WTC11 (cell line): Measurements from ENCODE around the gene OXNAD1. TPM values are rescaled to one million over a fixed set of nuclear protein-coding genes. Genes with fewer than 3 reads are reported as not detected.
A peak's percentile ranks its signal among the peaks of the same experiment; 100 is the strongest.

Experiments
- ATAC-seq: fragments of 200-7000 bp; cut with Tn5 transposase; 2 replicates; pipeline ENCODE4 v1.10.0; 2021; ENCODE audit warnings: mild to moderate bottlenecking, moderate library complexity
- CTCF ChIA-PET: fragments of 300-600 bp; sonication (Branson Sonifier 250); formaldehyde crosslinking; loops from one replicate; lab custom pipeline; 2021; ENCODE audit warnings: antibody characterized with exemption; lab: Charles Lee
- POLR2A ChIA-PET: fragments of 350-600 bp; sonication (Branson Sonifier 250); formaldehyde crosslinking; loops from one replicate; lab custom pipeline; 2021; ENCODE audit warnings: antibody characterized with exemption; lab: Charles Lee
- DNase-seq: peaks from one replicate; pipeline ENCODE4 v3.0.0; 2021; ENCODE audit warnings: low spot score
- H3K27ac Mint-ChIP-seq: 2 replicates; pipeline ENCODE4 v1.8.0; 2021; ENCODE audit warnings: mixed read lengths
- H3K27me3 Mint-ChIP-seq: 2 replicates; pipeline ENCODE4 v1.8.0; 2021; ENCODE audit warnings: low read depth, mild to moderate bottlenecking, moderate library complexity, mixed read lengths
- H3K36me3 Mint-ChIP-seq: 2 replicates; pipeline ENCODE4 v1.8.0; 2021; ENCODE audit warnings: mixed read lengths
- H3K4me1 Mint-ChIP-seq: 2 replicates; pipeline ENCODE4 v1.8.0; 2022; ENCODE audit warnings: mixed read lengths
- H3K4me3 Mint-ChIP-seq: 2 replicates; pipeline ENCODE4 v1.8.0; 2021; ENCODE audit warnings: mild to moderate bottlenecking, moderate library complexity, mixed read lengths
- H3K9me3 Mint-ChIP-seq: 2 replicates; pipeline ENCODE4 v1.8.0; 2021; ENCODE audit warnings: mixed read lengths
- CBFB ChIP-seq: sonication (generic); formaldehyde crosslinking; IDR thresholded peaks from 2 replicates; pipeline ENCODE4 v1.8.1; 2022; ENCODE audit warnings: mild to moderate bottlenecking, low read depth, missing genetic modification reagents
- E2F4 ChIP-seq: sonication (generic); formaldehyde crosslinking; IDR thresholded peaks from 2 replicates; pipeline ENCODE4 v1.8.1; 2022; ENCODE audit warnings: low read depth, mild to moderate bottlenecking, moderate library complexity, missing genetic modification reagents, borderline replicate concordance
- EMX1 ChIP-seq: fragments of 250-450 bp; sonication (Bioruptor Pico); IDR thresholded peaks from 2 replicates; pipeline ENCODE4 v1.8.0; 2021; ENCODE audit warnings: mild to moderate bottlenecking
- ESRRA ChIP-seq: sonication (generic); formaldehyde crosslinking; IDR thresholded peaks from 2 replicates; pipeline ENCODE4 v1.8.1; 2022; ENCODE audit warnings: mild to moderate bottlenecking, missing genetic modification reagents, borderline replicate concordance
- FOXK1 ChIP-seq: sonication (generic); formaldehyde crosslinking; IDR thresholded peaks from 2 replicates; pipeline ENCODE4 v1.8.0; 2022; ENCODE audit warnings: mild to moderate bottlenecking, moderate library complexity, missing genetic modification reagents
- GRHL2 ChIP-seq: fragments of 250-450 bp; sonication (Bioruptor Pico); IDR thresholded peaks from 2 replicates; pipeline ENCODE4 v1.8.0; 2022; ENCODE audit warnings: mild to moderate bottlenecking, moderate library complexity; ENCODE audit not compliant: insufficient replicate concordance, severe bottlenecking
- GTF2I ChIP-seq: fragments of 250-450 bp; sonication (Bioruptor Pico); conservative IDR thresholded peaks from 2 replicates; pipeline ENCODE4 v1.4.0; 2021; ENCODE audit warnings: mild to moderate bottlenecking
- JAZF1 ChIP-seq: fragments of 250-450 bp; sonication (Bioruptor Pico); IDR thresholded peaks from 2 replicates; pipeline ENCODE4 v1.9.0; 2021; ENCODE audit warnings: moderate library complexity, mild to moderate bottlenecking, inconsistent platforms
- NFATC4 ChIP-seq: fragments of 250-450 bp; sonication (Bioruptor Pico); IDR thresholded peaks from 2 replicates; pipeline ENCODE4 v1.9.0; 2021; ENCODE audit warnings: mild to moderate bottlenecking
- SMAD3 ChIP-seq: sonication (generic); formaldehyde crosslinking; IDR thresholded peaks from 2 replicates; pipeline ENCODE4 v1.8.0; 2022; ENCODE audit warnings: missing genetic modification reagents, mild to moderate bottlenecking, borderline replicate concordance
- SMAD4 ChIP-seq: sonication (generic); formaldehyde crosslinking; IDR thresholded peaks from 2 replicates; pipeline ENCODE4 v1.8.0; 2022; ENCODE audit warnings: mild to moderate bottlenecking, missing genetic modification reagents
- SOX15 ChIP-seq: fragments of 250-450 bp; sonication (Bioruptor Pico); IDR thresholded peaks from 2 replicates; pipeline ENCODE4 v1.9.0; 2021; ENCODE audit warnings: mild to moderate bottlenecking
- SP1 ChIP-seq: sonication (generic); formaldehyde crosslinking; conservative IDR thresholded peaks from 2 replicates; pipeline ENCODE4 v1.8.1; 2022; ENCODE audit warnings: missing genetic modification reagents
- TP53 ChIP-seq: sonication (generic); formaldehyde crosslinking; IDR thresholded peaks from 2 replicates; pipeline ENCODE4 v1.8.1; 2023; ENCODE audit warnings: mild to moderate bottlenecking, missing genetic modification reagents
- ZBTB43 ChIP-seq: sonication (generic); formaldehyde crosslinking; IDR thresholded peaks from 2 replicates; pipeline ENCODE4 v1.8.1; 2023; ENCODE audit warnings: mild to moderate bottlenecking, missing genetic modification reagents
- ZMAT4 ChIP-seq: fragments of 250-450 bp; sonication (Bioruptor Pico); IDR thresholded peaks from 2 replicates; pipeline ENCODE4 v1.9.0; 2021; ENCODE audit warnings: mild to moderate bottlenecking
- ZNF232 ChIP-seq: sonication (generic); formaldehyde crosslinking; IDR thresholded peaks from 2 replicates; pipeline ENCODE4 v1.8.0; 2022; ENCODE audit warnings: mild to moderate bottlenecking, missing genetic modification reagents
- ZNF263 ChIP-seq: sonication (generic); formaldehyde crosslinking; IDR thresholded peaks from 2 replicates; pipeline ENCODE4 v1.8.1; 2022; ENCODE audit warnings: low read depth, mild to moderate bottlenecking, moderate library complexity, missing genetic modification reagents
- ZNF671 ChIP-seq: fragments of 250-450 bp; sonication (Bioruptor Pico); IDR thresholded peaks from 2 replicates; pipeline ENCODE4 v1.8.0; 2021; ENCODE audit warnings: mild to moderate bottlenecking
- total RNA-seq: library from RNA; stranded (reverse); gene quantifications from 3 replicates; pipeline ENCODE4 v1.2.3, GENCODE V29; 2021
- TF ChIP-seq, protein P1 (sequence below): sonication (generic); formaldehyde crosslinking; IDR thresholded peaks from 2 replicates; pipeline ENCODE4 v1.8.1; 2022; ENCODE audit warnings: mild to moderate bottlenecking, moderate library complexity, missing genetic modification reagents
- TF ChIP-seq, protein P2 (sequence below): sonication (generic); formaldehyde crosslinking; IDR thresholded peaks from 2 replicates; pipeline ENCODE4 v1.8.0; 2022; ENCODE audit warnings: mild to moderate bottlenecking, missing genetic modification reagents

The OXNAD1 gene
- total RNA-seq, 1 experiment from 2014 or later: 21.7 TPM

GRCh38 chr3:16335772-16336645, 71.0 kb downstream of the OXNAD1 start:
- Mint-ChIP-seq H3K4me3 (no peak overlapping the region), H3K36me3 (peaks cover 40% of the 10 kb centered on the region), H3K27me3 (no peaks in the 10 kb centered on the region; the same call in 1 of the 2 replicates), H3K9me3 (peaks cover 32% of the 10 kb centered on the region), H3K4me1 (peaks cover 4% of the 10 kb centered on the region), H3K27ac (no peak overlapping the region)
- POLR2A ChIA-PET: interaction anchor here (1.1 kb wide), 1 partner anchor 71 kb away, joined by 3 read pairs; the partner anchor contains the start of genes DPH3 and OXNAD1
- CTCF ChIA-PET: interaction anchor here (1.2 kb wide), 1 partner anchor 46 kb away, joined by 4 read pairs; no protein-coding TSS in a partner anchor
- DNase-seq: no peak
- TF ChIP-seq ZMAT4 (CRISPR knock-in tag) (no peak), CBFB (CRISPR knock-in tag) (no peak), ZNF263 (CRISPR knock-in tag) (no peak)
- TF ChIP-seq, protein P1, sequence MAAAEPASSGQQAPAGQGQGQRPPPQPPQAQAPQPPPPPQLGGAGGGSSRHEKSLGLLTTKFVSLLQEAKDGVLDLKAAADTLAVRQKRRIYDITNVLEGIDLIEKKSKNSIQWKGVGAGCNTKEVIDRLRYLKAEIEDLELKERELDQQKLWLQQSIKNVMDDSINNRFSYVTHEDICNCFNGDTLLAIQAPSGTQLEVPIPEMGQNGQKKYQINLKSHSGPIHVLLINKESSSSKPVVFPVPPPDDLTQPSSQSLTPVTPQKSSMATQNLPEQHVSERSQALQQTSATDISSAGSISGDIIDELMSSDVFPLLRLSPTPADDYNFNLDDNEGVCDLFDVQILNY (CRISPR knock-in tag): no peak
- TF ChIP-seq, all 79 proteins: peak for 0
- ATAC-seq: no peak

GRCh38 chr3:16336825-16337224, 71.8 kb downstream of the OXNAD1 start:
- peaks cover 4% of the 10 kb centered on the region for H3K4me1 Mint-ChIP-seq
- no peak overlapping the region for H3K4me3 Mint-ChIP-seq
- DNase-seq: no peak
- POLR2A ChIA-PET: interaction anchor here (0.7 to 1.1 kb wide), 3 partner anchors 17 to 72 kb away, joined by 3 to 4 read pairs (median 3); partner anchors contain the start of genes DPH3 and OXNAD1
- ATAC-seq: no peak
- peaks cover 24% of the 10 kb centered on the region for H3K9me3 Mint-ChIP-seq
- TF ChIP-seq JAZF1 (CRISPR knock-in tag) (no peak), ZNF232 (CRISPR knock-in tag) (no peak), SMAD4 (no peak), ESRRA (CRISPR knock-in tag) (no peak), SP1 (CRISPR knock-in tag) (no peak), TP53 (CRISPR knock-in tag) (no peak), GRHL2 (CRISPR knock-in tag) (no peak), GTF2I (CRISPR knock-in tag) (no peak)
- TF ChIP-seq, all 79 proteins: peak for 0
- Mint-ChIP-seq H3K27ac (peak overlapping the region; percentile 29; the same call in 1 of the 2 replicates), H3K27me3 (no peaks in the 10 kb centered on the region; the same call in 1 of the 2 replicates), H3K36me3 (peaks cover 32% of the 10 kb centered on the region)
- CTCF ChIA-PET: interaction anchor here (1.2 kb wide), 1 partner anchor 47 kb away, joined by 4 read pairs; no protein-coding TSS in a partner anchor

DNA sequence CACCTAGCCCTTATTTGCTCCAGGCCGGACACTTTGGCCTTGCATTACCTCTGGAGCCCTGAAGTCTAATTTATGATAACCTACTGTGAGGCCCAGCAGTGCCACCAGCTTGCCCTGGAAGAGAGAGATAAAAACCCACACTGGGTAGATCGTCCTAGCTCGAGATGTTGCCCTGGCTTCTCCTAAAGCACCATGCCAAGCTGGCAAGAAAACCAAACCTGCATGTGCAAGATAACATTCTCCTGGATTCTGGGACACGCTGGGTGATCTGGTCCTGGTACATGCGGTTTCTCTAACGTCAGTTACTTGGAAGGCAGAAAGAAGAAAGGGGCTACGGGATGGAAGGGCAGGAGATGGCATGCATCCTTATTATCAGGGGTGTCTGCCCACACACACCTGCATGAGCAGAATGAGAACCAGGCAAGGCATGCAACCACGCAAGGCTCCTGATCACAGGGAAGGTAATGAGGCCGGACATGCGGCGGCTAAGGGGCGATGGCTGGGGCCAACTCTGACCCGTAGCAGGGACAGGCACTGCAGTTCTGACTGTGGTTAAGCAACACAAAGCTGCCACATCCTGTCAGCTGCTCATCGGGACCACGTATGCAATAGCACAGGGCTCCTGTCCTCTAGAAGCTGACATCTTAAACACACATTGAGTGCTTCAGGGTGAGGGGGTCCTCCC, 73.0 kb downstream of the OXNAD1 start:
- no peak for ATAC-seq
- POLR2A ChIA-PET: no interaction called here
- CTCF ChIA-PET: no interaction called here
- Mint-ChIP-seq H3K4me3 (no peak overlapping the region), H3K27ac (no peak overlapping the region; the same call in 1 of the 2 replicates), H3K36me3 (peaks cover 21% of the 10 kb centered on the region), H3K4me1 (no peaks in the 10 kb centered on the region), H3K9me3 (peaks cover 14% of the 10 kb centered on the region), H3K27me3 (no peaks in the 10 kb centered on the region; the same call in 1 of the 2 replicates)
- TF ChIP-seq SMAD3 (CRISPR knock-in tag): no peak
- no peak for TF ChIP-seq ZBTB43 (CRISPR knock-in tag)
- TF ChIP-seq, protein P2, sequence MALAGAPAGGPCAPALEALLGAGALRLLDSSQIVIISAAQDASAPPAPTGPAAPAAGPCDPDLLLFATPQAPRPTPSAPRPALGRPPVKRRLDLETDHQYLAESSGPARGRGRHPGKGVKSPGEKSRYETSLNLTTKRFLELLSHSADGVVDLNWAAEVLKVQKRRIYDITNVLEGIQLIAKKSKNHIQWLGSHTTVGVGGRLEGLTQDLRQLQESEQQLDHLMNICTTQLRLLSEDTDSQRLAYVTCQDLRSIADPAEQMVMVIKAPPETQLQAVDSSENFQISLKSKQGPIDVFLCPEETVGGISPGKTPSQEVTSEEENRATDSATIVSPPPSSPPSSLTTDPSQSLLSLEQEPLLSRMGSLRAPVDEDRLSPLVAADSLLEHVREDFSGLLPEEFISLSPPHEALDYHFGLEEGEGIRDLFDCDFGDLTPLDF (CRISPR knock-in tag): no peak
- no peak for TF ChIP-seq SOX15
- no peak for TF ChIP-seq ZNF671 (CRISPR knock-in tag)
- TF ChIP-seq EMX1 (CRISPR knock-in tag): no peak
- no peak for TF ChIP-seq NFATC4
- TF ChIP-seq CBFB (CRISPR knock-in tag): no peak
- TF ChIP-seq E2F4 (CRISPR knock-in tag): no peak
- no peak for TF ChIP-seq FOXK1
- no peak for DNase-seq
